Measurements from ENCODE around the gene ERC1. TPM values are rescaled to one million over a fixed set of nuclear protein-coding genes. Genes with fewer than 3 reads are reported as not detected.
"Not testable (repeated sequence)": the region's sequence is repeated elsewhere in the genome, so short reads cannot be mapped to it uniquely, and the experiment has no call there.

The ERC1 gene
- total RNA-seq, 1 experiment from 2014 or later, result 12.3 TPM

GRCh38 chr12:998020-998874 lies 7.2 kb downstream of the ERC1 start:
- H3K27ac ChIP-seq (ENCODE audit: low read length), result no peak overlapping the region
- TF ChIP-seq CTCF (conservative IDR thresholded peaks at IDR 0.05; ENCODE audit: low read depth, low read length) (no peak), EZH2phosphoT487 (IDR thresholded peaks at IDR 0.05; ENCODE audit: borderline replicate concordance, low read length) (no peak), EZH2 (IDR thresholded peaks at IDR 0.05; ENCODE audit: low read length, unreplicated experiment) (no peak)
- H2AFZ ChIP-seq (ENCODE audit: low read length), result no peak overlapping the region
- DNase-seq (no peak), ATAC-seq (no peak)
- H3K4me3 ChIP-seq (ENCODE audit: low read length), result no peak overlapping the region
- H3K79me2 ChIP-seq (ENCODE audit: low read length), result peaks cover 49% of the 10 kb centered on the region
- no peaks in the 10 kb centered on the region for H3K9me3 ChIP-seq (ENCODE audit: low read length)
- H3K27me3 ChIP-seq (ENCODE audit: low read length), result no peaks in the 10 kb centered on the region
- no peak overlapping the region for H3K9ac ChIP-seq (ENCODE audit: low read length)
- no peaks in the 10 kb centered on the region for H3F3A ChIP-seq (ENCODE audit: low read length, unreplicated experiment)
- H4K20me1 ChIP-seq (ENCODE audit: low read length), result no peaks in the 10 kb centered on the region
- no peaks in the 10 kb centered on the region for H3K9me2 ChIP-seq (replicated peaks; ENCODE audit: low read length)
- intact Hi-C loops (cut with micrococcal nuclease), result no loop called here
- ChIA-PET CTCF (no interaction called here), POLR2A (ENCODE audit: unreplicated experiment) (no interaction called here)
- no peaks in the 10 kb centered on the region for H3K36me3 ChIP-seq (ENCODE audit: low read depth, low read length)
- peaks cover 8% of the 10 kb centered on the region for H3K4me1 ChIP-seq (ENCODE audit: insufficient read depth, low read length)
- no TSS peak for BruUV-seq (replicated peaks)
- H3K4me2 ChIP-seq (ENCODE audit: low read length), result no peak overlapping the region

- H4K20me1 ChIP-seq (ENCODE audit: low read length), result not testable (repeated sequence)
These were observed 8.7 kb downstream of the ERC1 start for GRCh38 chr12:999736-1000135.

DNA sequence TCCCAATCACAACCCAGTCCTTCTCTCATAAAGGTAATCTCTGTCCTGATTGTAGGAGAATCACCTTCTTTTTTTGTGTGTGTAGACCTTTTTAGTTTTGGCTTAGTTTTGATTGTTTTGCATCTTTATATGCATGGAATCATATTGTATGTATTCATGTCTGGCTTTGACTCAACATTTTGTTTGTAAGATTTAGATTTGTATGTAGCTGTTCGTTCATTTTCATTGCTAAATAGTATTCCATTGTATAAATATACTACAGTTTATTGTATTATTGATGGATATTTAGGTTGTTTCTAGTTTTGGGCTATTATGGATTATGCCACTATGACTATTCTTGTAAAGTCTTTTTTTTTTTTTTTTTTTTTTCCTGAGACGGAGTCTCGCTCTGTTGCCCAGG lies 10.5 kb downstream of the ERC1 start:
- peaks cover 30% of the 10 kb centered on the region for H3K79me2 ChIP-seq (ENCODE audit: low read length)
- H3K9me2 ChIP-seq (replicated peaks; ENCODE audit: low read length), result no peaks in the 10 kb centered on the region
- no peaks in the 10 kb centered on the region for H4K20me1 ChIP-seq (ENCODE audit: low read length)
- TF ChIP-seq EZH2 (IDR thresholded peaks at IDR 0.05; ENCODE audit: low read length, unreplicated experiment) (no peak), EZH2phosphoT487 (IDR thresholded peaks at IDR 0.05; ENCODE audit: borderline replicate concordance, low read length) (no peak), CTCF (conservative IDR thresholded peaks at IDR 0.05; ENCODE audit: low read depth, low read length) (no peak)
- no peak for ATAC-seq
- no peaks in the 10 kb centered on the region for H3K4me1 ChIP-seq (ENCODE audit: insufficient read depth, low read length)
- no peaks in the 10 kb centered on the region for H3K9me3 ChIP-seq (ENCODE audit: low read length)
- BruUV-seq (replicated peaks), result no TSS peak
- POLR2A ChIA-PET (ENCODE audit: unreplicated experiment), result no interaction called here
- CTCF ChIA-PET, result no interaction called here
- H3F3A ChIP-seq (ENCODE audit: low read length, unreplicated experiment), result no peaks in the 10 kb centered on the region
- no peak overlapping the region for H3K4me2 ChIP-seq (ENCODE audit: low read length)
- H3K9ac ChIP-seq (ENCODE audit: low read length), result no peak overlapping the region
- no peak overlapping the region for H3K27ac ChIP-seq (ENCODE audit: low read length)
- H3K27me3 ChIP-seq (ENCODE audit: low read length), result no peaks in the 10 kb centered on the region
- no peak for DNase-seq
- no peaks in the 10 kb centered on the region for H3K36me3 ChIP-seq (ENCODE audit: low read depth, low read length)
- H2AFZ ChIP-seq (ENCODE audit: low read length), result no peak overlapping the region
- H3K4me3 ChIP-seq (ENCODE audit: low read length), result no peak overlapping the region
- intact Hi-C loops (cut with micrococcal nuclease), result no loop called here

More at GRCh38 chr12:999736-1000135, 8.7 kb downstream of the ERC1 start:
- POLR2A ChIA-PET (ENCODE audit: unreplicated experiment); H3K4me1 ChIP-seq (ENCODE audit: insufficient read depth, low read length); ATAC-seq; H2AFZ ChIP-seq (ENCODE audit: low read length); H3K9me2 ChIP-seq (replicated peaks; ENCODE audit: low read length); BruUV-seq (replicated peaks); CTCF ChIA-PET; H3K4me3 ChIP-seq (ENCODE audit: low read length); H3K27me3 ChIP-seq (ENCODE audit: low read length); intact Hi-C loops (cut with micrococcal nuclease); H3K9me3 ChIP-seq (ENCODE audit: low read length); H3K9ac ChIP-seq (ENCODE audit: low read length); DNase-seq; H3K4me2 ChIP-seq (ENCODE audit: low read length); H3F3A ChIP-seq (ENCODE audit: low read length, unreplicated experiment); H3K36me3 ChIP-seq (ENCODE audit: low read depth, low read length); H3K27ac ChIP-seq (ENCODE audit: low read length): not testable (repeated sequence)
- H3K79me2 ChIP-seq (ENCODE audit: low read length), result peaks cover 37% of the 10 kb centered on the region
